ENCODE measurements around the gene RPS2. TPM values are rescaled to one million over a fixed set of nuclear protein-coding genes. Genes with fewer than 3 reads are reported as not detected.

Gene RPS2
- total RNA-seq, 2 experiments from 2014 or later = 2,461 to 3,120 TPM

- Histone ChIP-seq H3K4me1 (ENCODE audit: insufficient read depth, low read length, poor library complexity, severe bottlenecking) (peaks cover 36% of the 10 kb centered on the region), H3K9me2 (ENCODE audit: insufficient read depth, low read length) (no peaks in the 10 kb centered on the region), H3K4me2 (ENCODE audit: low read length) (peak overlapping the region; percentile 98), H3K79me2 (ENCODE audit: insufficient read depth, low read depth, low read length) (peaks cover 42% of the 10 kb centered on the region), H4K20me1 (ENCODE audit: insufficient read depth, low read length) (peaks cover 10% of the 10 kb centered on the region), H3K27ac (ENCODE audit: low read depth, low read length, poor library complexity, severe bottlenecking) (peak overlapping the region; percentile 62), H3K36me3 (ENCODE audit: insufficient read depth, low read length) (peaks cover 30% of the 10 kb centered on the region), H3K4me3 (ENCODE audit: low read depth, low read length, poor library complexity, severe bottlenecking) (peak overlapping the region; percentile 93), H3K9me3 (ENCODE audit: low read length) (no peaks in the 10 kb centered on the region), H2AFZ (ENCODE audit: low read length) (no peak overlapping the region)
- intact Hi-C loops (cut with micrococcal nuclease; ENCODE audit: unreplicated experiment) = no loop called here
- no TSS peak for BruUV-seq (replicated peaks)
- DNase-seq (ENCODE audit: low spot score) = no peak
- TF ChIP-seq EZH2phosphoT487 (IDR thresholded peaks at IDR 0.05; ENCODE audit: borderline replicate concordance, low read depth, low read length) (no peak), CTCF (conservative IDR thresholded peaks at IDR 0.05; ENCODE audit: low read length) (no peak)
- CTCF ChIA-PET (ENCODE audit: unreplicated experiment) = no interaction called here
- POLR2A ChIA-PET = interaction anchor here (1.5 kb wide), 1 partner anchor 148 kb away, joined by 4 read pairs; the partner anchor contains the start of gene TRAF7
These were observed 42.6 kb upstream of the RPS2 start for GRCh38 chr16:2007081-2007836.

GRCh38 chr16:2006317-2006716 lies 41.7 kb upstream of the RPS2 start:
- intact Hi-C loops (cut with micrococcal nuclease; ENCODE audit: unreplicated experiment) = no loop called here
- BruUV-seq (replicated peaks) = no TSS peak
- Histone ChIP-seq H3K9me3 (ENCODE audit: low read length) (no peaks in the 10 kb centered on the region), H3K9me2 (ENCODE audit: insufficient read depth, low read length) (no peaks in the 10 kb centered on the region), H3K4me3 (ENCODE audit: low read depth, low read length, poor library complexity, severe bottlenecking) (no peak overlapping the region), H4K20me1 (ENCODE audit: insufficient read depth, low read length) (peaks cover 10% of the 10 kb centered on the region), H3K4me2 (ENCODE audit: low read length) (no peak overlapping the region), H3K36me3 (ENCODE audit: insufficient read depth, low read length) (peaks cover 39% of the 10 kb centered on the region), H3K79me2 (ENCODE audit: insufficient read depth, low read depth, low read length) (peaks cover 42% of the 10 kb centered on the region), H3K4me1 (ENCODE audit: insufficient read depth, low read length, poor library complexity, severe bottlenecking) (peaks cover 36% of the 10 kb centered on the region), H2AFZ (ENCODE audit: low read length) (no peak overlapping the region), H3K27ac (ENCODE audit: low read depth, low read length, poor library complexity, severe bottlenecking) (no peak overlapping the region)
- no peak for DNase-seq (ENCODE audit: low spot score)
- CTCF ChIA-PET (ENCODE audit: unreplicated experiment) = no interaction called here
- TF ChIP-seq CTCF (conservative IDR thresholded peaks at IDR 0.05; ENCODE audit: low read length) (no peak), EZH2phosphoT487 (IDR thresholded peaks at IDR 0.05; ENCODE audit: borderline replicate concordance, low read depth, low read length) (no peak)
- POLR2A ChIA-PET = no interaction called here

- Histone ChIP-seq H3K4me1 (ENCODE audit: insufficient read depth, low read length, poor library complexity, severe bottlenecking) (peaks cover 33% of the 10 kb centered on the region), H3K9me3 (ENCODE audit: low read length) (no peaks in the 10 kb centered on the region), H3K4me3 (ENCODE audit: low read depth, low read length, poor library complexity, severe bottlenecking) (no peak overlapping the region), H3K79me2 (ENCODE audit: insufficient read depth, low read depth, low read length) (peaks cover 41% of the 10 kb centered on the region), H3K27ac (ENCODE audit: low read depth, low read length, poor library complexity, severe bottlenecking) (no peak overlapping the region), H3K9me2 (ENCODE audit: insufficient read depth, low read length) (no peaks in the 10 kb centered on the region), H2AFZ (ENCODE audit: low read length) (no peak overlapping the region), H3K36me3 (ENCODE audit: insufficient read depth, low read length) (peaks cover 46% of the 10 kb centered on the region), H3K4me2 (ENCODE audit: low read length) (no peak overlapping the region), H4K20me1 (ENCODE audit: insufficient read depth, low read length) (peaks cover 10% of the 10 kb centered on the region)
- intact Hi-C loops (cut with micrococcal nuclease; ENCODE audit: unreplicated experiment) = no loop called here
- POLR2A ChIA-PET = no interaction called here
- no peak for DNase-seq (ENCODE audit: low spot score)
- CTCF ChIA-PET (ENCODE audit: unreplicated experiment) = no interaction called here
- no TSS peak for BruUV-seq (replicated peaks)
- TF ChIP-seq EZH2phosphoT487 (IDR thresholded peaks at IDR 0.05; ENCODE audit: borderline replicate concordance, low read depth, low read length) (no peak), CTCF (conservative IDR thresholded peaks at IDR 0.05; ENCODE audit: low read length) (no peak)
These were observed 41.0 kb upstream of the RPS2 start for GRCh38 chr16:2005646-2006045.

Data from OCI-LY7 (cell line).